22Rv1 (cell line): ENCODE measurements around the gene TMEM200C.

Experiments used
- CTCF ChIP-seq: fragments of 450-650 bp; IDR thresholded peaks from 2 replicates; pipeline ENCODE4 v1.5.1; 2017; ENCODE audit warnings: mild to moderate bottlenecking
- ZFX ChIP-seq: fragments of 450-650 bp; IDR thresholded peaks from 2 replicates; pipeline ENCODE4 v1.6.1; 2017; ENCODE audit warnings: antibody characterized with exemption, borderline replicate concordance

- TF ChIP-seq CTCF (no peak), ZFX (no peak)
These were observed 2.4 kb downstream of the TMEM200C start for GRCh38 chr18:5892823-5893431.
